Measurements from ENCODE around the gene ZNF883.

GRCh38 chr9:113012492-113012891 is 500 bp upstream of the ZNF883 start:
- no peak for TF ChIP-seq POLR2AphosphoS5 (IDR thresholded peaks at IDR 0.05; ENCODE audit: low read depth, low read length)
- no peak for TF ChIP-seq FOXP2 (optimal IDR thresholded peaks at IDR 0.05; ENCODE audit: borderline replicate concordance, extremely low read depth, extremely low read length, insufficient read depth)
- no peak for TF ChIP-seq SIN3A (IDR thresholded peaks at IDR 0.05; ENCODE audit: borderline replicate concordance, insufficient read depth, low read length)
- no peak for TF ChIP-seq TAF1 (IDR thresholded peaks at IDR 0.05; ENCODE audit: borderline replicate concordance, insufficient read depth, low read length)
- TF ChIP-seq, protein P1, sequence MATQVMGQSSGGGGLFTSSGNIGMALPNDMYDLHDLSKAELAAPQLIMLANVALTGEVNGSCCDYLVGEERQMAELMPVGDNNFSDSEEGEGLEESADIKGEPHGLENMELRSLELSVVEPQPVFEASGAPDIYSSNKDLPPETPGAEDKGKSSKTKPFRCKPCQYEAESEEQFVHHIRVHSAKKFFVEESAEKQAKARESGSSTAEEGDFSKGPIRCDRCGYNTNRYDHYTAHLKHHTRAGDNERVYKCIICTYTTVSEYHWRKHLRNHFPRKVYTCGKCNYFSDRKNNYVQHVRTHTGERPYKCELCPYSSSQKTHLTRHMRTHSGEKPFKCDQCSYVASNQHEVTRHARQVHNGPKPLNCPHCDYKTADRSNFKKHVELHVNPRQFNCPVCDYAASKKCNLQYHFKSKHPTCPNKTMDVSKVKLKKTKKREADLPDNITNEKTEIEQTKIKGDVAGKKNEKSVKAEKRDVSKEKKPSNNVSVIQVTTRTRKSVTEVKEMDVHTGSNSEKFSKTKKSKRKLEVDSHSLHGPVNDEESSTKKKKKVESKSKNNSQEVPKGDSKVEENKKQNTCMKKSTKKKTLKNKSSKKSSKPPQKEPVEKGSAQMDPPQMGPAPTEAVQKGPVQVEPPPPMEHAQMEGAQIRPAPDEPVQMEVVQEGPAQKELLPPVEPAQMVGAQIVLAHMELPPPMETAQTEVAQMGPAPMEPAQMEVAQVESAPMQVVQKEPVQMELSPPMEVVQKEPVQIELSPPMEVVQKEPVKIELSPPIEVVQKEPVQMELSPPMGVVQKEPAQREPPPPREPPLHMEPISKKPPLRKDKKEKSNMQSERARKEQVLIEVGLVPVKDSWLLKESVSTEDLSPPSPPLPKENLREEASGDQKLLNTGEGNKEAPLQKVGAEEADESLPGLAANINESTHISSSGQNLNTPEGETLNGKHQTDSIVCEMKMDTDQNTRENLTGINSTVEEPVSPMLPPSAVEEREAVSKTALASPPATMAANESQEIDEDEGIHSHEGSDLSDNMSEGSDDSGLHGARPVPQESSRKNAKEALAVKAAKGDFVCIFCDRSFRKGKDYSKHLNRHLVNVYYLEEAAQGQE (IDR thresholded peaks at IDR 0.05; ENCODE audit: insufficient read depth in 1 of 2, low read depth in 2 of 2, low read length in 2 of 2): no peak
